ENCODE results near the gene KIF25.

- no peak for TF ChIP-seq CTCF (IDR thresholded peaks at IDR 0.05)
- TF ChIP-seq POLR2A (IDR thresholded peaks at IDR 0.05) = no peak
- no peak for TF ChIP-seq POLR2AphosphoS5 (IDR thresholded peaks at IDR 0.05)
Observed at GRCh38 chr6:168022488-168023321, 25.2 kb downstream of the KIF25 start.
